Fibroblast of lung (primary cell): Measurements from ENCODE around the gene DACH2.

ENCODE experiments used
- CTCF ChIP-seq, 2 donors: IDR thresholded peaks in 1 of 2; conservative IDR thresholded peaks in 1 of 2; 1 replicate in 1 of 2; 2 replicates in 1 of 2; pipeline ENCODE4 v1.5.1; 2011 to 2012; ENCODE audit warnings: low read length in 2 of 2, control low read depth in 1 of 2, inconsistent platforms in 1 of 2, low read depth in 1 of 2, mild to moderate bottlenecking in 1 of 2
- EZH2 ChIP-seq: IDR thresholded peaks from 2 replicates; pipeline ENCODE4 v1.5.1; 2012; ENCODE audit warnings: low read length, control low read depth, mild to moderate bottlenecking; ENCODE audit errors: missing control alignments

- TF ChIP-seq CTCF (conservative IDR thresholded peaks at IDR 0.05 in 1 of 2, IDR thresholded peaks at IDR 0.05 in 1 of 2; ENCODE audit: low read depth in 1 of 2, low read length in 2 of 2) (no peak), EZH2 (no peak)
Measured at GRCh38 chrX:86436116-86436515, 287.9 kb downstream of the DACH2 start.
